Esophagus (tissue), 2 donors: ENCODE data around the gene RICTOR. TPM values are rescaled to one million over a fixed set of nuclear protein-coding genes. Genes with fewer than 3 reads are reported as not detected.

Experiments
- H3K27ac ChIP-seq, 2 donors: one replicate each; pipeline ENCODE4 v1.5.1; 2013; ENCODE audit warnings: low read depth in 2 of 2, mild to moderate bottlenecking in 2 of 2, inconsistent platforms in 1 of 2, low read length in 1 of 2, moderate library complexity in 1 of 2
- H3K27me3 ChIP-seq, 2 donors: one replicate each; pipeline ENCODE4 v1.6.1; 2013; ENCODE audit warnings: low read length in 2 of 2, control low read depth in 1 of 2, mild to moderate bottlenecking in 1 of 2; ENCODE audit not compliant: insufficient read depth in 2 of 2, control insufficient read depth in 1 of 2
- H3K36me3 ChIP-seq, 2 donors: one replicate each; pipeline ENCODE4 v1.6.1; 2013; ENCODE audit warnings: low read length in 1 of 2; ENCODE audit not compliant: control insufficient read depth in 2 of 2, insufficient read depth in 2 of 2
- H3K4me1 ChIP-seq, 2 donors: one replicate each; pipeline ENCODE4 v1.6.1; 2013; ENCODE audit warnings: low read length in 1 of 2; ENCODE audit not compliant: control insufficient read depth in 2 of 2, insufficient read depth in 2 of 2
- H3K4me3 ChIP-seq, 2 donors: one replicate each; pipeline ENCODE4 v1.5.1; 2013; ENCODE audit warnings: low read length in 2 of 2, mild to moderate bottlenecking in 2 of 2, low read depth in 1 of 2, moderate library complexity in 1 of 2
- H3K9me3 ChIP-seq, 2 donors: one replicate each; pipeline ENCODE4 v1.6.1; 2013; ENCODE audit warnings: mild to moderate bottlenecking in 2 of 2, low read depth in 1 of 2, low read length in 1 of 2, moderate library complexity in 1 of 2; ENCODE audit not compliant: control insufficient read depth in 2 of 2, insufficient read depth in 1 of 2
- WGBS, 2 donors: extraction: QIAGEN DNeasy Blood & Tissue Kit; methylation state at CpG; one replicate each; pipeline ENCODE4 v1.1.7; 2013; 5-methylcytosine and 5-hydroxymethylcytosine counted together
- polyA plus RNA-seq, 2 donors: library from polyadenylated mRNA; stranded (reverse); fragments of 200-250 nt; gene quantifications; one replicate each; pipeline ENCODE4 v1.2.3, GENCODE V29; 2013
- donor health status: healthy with polysubstance abuse.
- donor health status: Bipolar disorder and iron deficiency.

RICTOR gene
- polyA plus RNA-seq, 2 donors = 2.8 to 4.4 TPM

- H3K36me3 ChIP-seq = no peaks in the 10 kb centered on the region
- no peaks in the 10 kb centered on the region for H3K27me3 ChIP-seq
- no peaks in the 10 kb centered on the region for H3K9me3 ChIP-seq
- H3K4me3 ChIP-seq = no peak overlapping the region
- peaks cover 0 to 3% of the 10 kb centered on the region in 2 donors for H3K4me1 ChIP-seq
- H3K27ac ChIP-seq = no peak overlapping the region
Observed at GRCh38 chr5:39099831-39100230, 25.6 kb upstream of the RICTOR start.

- no peaks in the 10 kb centered on the region for H3K27me3 ChIP-seq
- no peak overlapping the region for H3K4me3 ChIP-seq
- H3K9me3 ChIP-seq = no peaks in the 10 kb centered on the region
- H3K36me3 ChIP-seq = no peaks in the 10 kb centered on the region
- no peak overlapping the region for H3K27ac ChIP-seq
- 25 to 37% methylated on average over 1 of the region's 1 CpG for WGBS, 2 donors
- no peaks in the 10 kb centered on the region for H3K4me1 ChIP-seq
Observed at GRCh38 chr5:39093352-39093751, 19.2 kb upstream of the RICTOR start.

- H3K36me3 ChIP-seq = no peaks in the 10 kb centered on the region
- H3K4me3 ChIP-seq = no peak overlapping the region
- H3K4me1 ChIP-seq = no peaks in the 10 kb centered on the region
- no peak overlapping the region for H3K27ac ChIP-seq
- H3K27me3 ChIP-seq = no peaks in the 10 kb centered on the region
- H3K9me3 ChIP-seq = no peaks in the 10 kb centered on the region
- WGBS, 2 donors = 52 to 54% methylated on average over 4 of the region's 4 CpGs
Observed at GRCh38 chr5:39092581-39093351, 18.6 kb upstream of the RICTOR start.

- no peaks in the 10 kb centered on the region for H3K27me3 ChIP-seq
- H3K4me3 ChIP-seq = no peak overlapping the region
- H3K4me1 ChIP-seq = no peaks in the 10 kb centered on the region
- no peaks in the 10 kb centered on the region for H3K9me3 ChIP-seq
- H3K36me3 ChIP-seq = no peaks in the 10 kb centered on the region
- no peak overlapping the region for H3K27ac ChIP-seq
- WGBS, 2 donors = 78 to 82% methylated on average over 7 of the region's 7 CpGs
Observed at GRCh38 chr5:39091940-39092580, 17.9 kb upstream of the RICTOR start.

GRCh38 chr5:39083968-39084367 is 9.8 kb upstream of the RICTOR start:
- Histone ChIP-seq H3K36me3 (no peaks in the 10 kb centered on the region), H3K4me3 (no peak overlapping the region)
- 76 to 81% methylated on average over 1 of the region's 1 CpG for WGBS, 2 donors

GRCh38 chr5:39082995-39083394 is 8.8 kb upstream of the RICTOR start:
- H3K4me1 ChIP-seq = no peaks in the 10 kb centered on the region
- 91 to 96% methylated on average over 3 of the region's 3 CpGs for WGBS, 2 donors
- no peaks in the 10 kb centered on the region for H3K36me3 ChIP-seq
- peaks cover 0 to 3% of the 10 kb centered on the region in 2 donors for H3K9me3 ChIP-seq
- no peak overlapping the region for H3K27ac ChIP-seq
- H3K4me3 ChIP-seq = no peak overlapping the region
- peaks cover 0 to 4% of the 10 kb centered on the region in 2 donors for H3K27me3 ChIP-seq

More at GRCh38 chr5:39083968-39084367, 9.8 kb upstream of the RICTOR start:
- H3K9me3 ChIP-seq = peaks cover 0 to 3% of the 10 kb centered on the region in 2 donors
- H3K4me1 ChIP-seq = no peaks in the 10 kb centered on the region
- H3K27me3 ChIP-seq = peaks cover 0 to 4% of the 10 kb centered on the region in 2 donors
- no peak overlapping the region for H3K27ac ChIP-seq

GRCh38 chr5:39080597-39081204 is 6.5 kb upstream of the RICTOR start:
- Histone ChIP-seq H3K4me3 (no peak overlapping the region), H3K36me3 (no peaks in the 10 kb centered on the region), H3K9me3 (no peaks in the 10 kb centered on the region), H3K27me3 (no peaks in the 10 kb centered on the region), H3K27ac (no peak overlapping the region), H3K4me1 (no peaks in the 10 kb centered on the region)
- WGBS, 2 donors = 18% methylated on average over 3 of the region's 3 CpGs

GRCh38 chr5:39080168-39080567 is 6.0 kb upstream of the RICTOR start:
- WGBS, 2 donors = 49 to 80% methylated on average over 2 of the region's 2 CpGs
- Histone ChIP-seq H3K4me3 (no peak overlapping the region), H3K36me3 (no peaks in the 10 kb centered on the region), H3K9me3 (no peaks in the 10 kb centered on the region), H3K27ac (no peak overlapping the region), H3K4me1 (no peaks in the 10 kb centered on the region), H3K27me3 (no peaks in the 10 kb centered on the region)

GRCh38 chr5:39079147-39079546 is 4.9 kb upstream of the RICTOR start:
- no peak overlapping the region for H3K27ac ChIP-seq
- no peaks in the 10 kb centered on the region for H3K9me3 ChIP-seq
- no peaks in the 10 kb centered on the region for H3K4me1 ChIP-seq
- H3K36me3 ChIP-seq = no peaks in the 10 kb centered on the region
- no peak overlapping the region for H3K4me3 ChIP-seq
- 73 to 91% methylated on average over 2 of the region's 2 CpGs for WGBS, 2 donors
- H3K27me3 ChIP-seq = no peaks in the 10 kb centered on the region
